Measurements from ENCODE around the gene LRRC4C. TPM values are rescaled to one million over a fixed set of nuclear protein-coding genes. Genes with fewer than 3 reads are reported as not detected.

The LRRC4C gene
- total RNA-seq, 6 experiments from 2014 or later, result 0.25 to 0.43 (median 0.27) TPM

DNA sequence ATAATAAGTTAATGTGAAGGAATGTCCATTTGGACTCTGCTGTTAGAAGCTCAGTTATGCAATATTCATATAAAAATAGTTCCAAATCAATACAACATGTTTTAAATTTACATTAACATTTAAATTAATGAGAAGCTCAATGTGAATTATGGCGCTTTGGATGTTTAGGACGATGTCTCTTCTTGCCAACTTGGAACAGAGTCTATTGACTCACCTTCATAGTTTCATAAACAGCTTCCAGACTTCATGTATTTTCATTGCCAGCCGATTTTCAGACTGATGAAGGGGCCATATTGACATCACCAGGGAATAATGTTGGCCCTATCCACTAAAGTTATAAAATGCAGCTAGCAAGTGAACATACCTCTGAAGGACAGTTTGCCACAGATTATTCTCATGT, 1136.2 kb downstream of the LRRC4C start:
- H3K9me3 ChIP-seq, result no peaks in the 10 kb centered on the region
- H3K4me3 ChIP-seq, result no peak overlapping the region
- H3K27me3 ChIP-seq, result no peaks in the 10 kb centered on the region
- TF ChIP-seq CTCF (IDR thresholded peaks at IDR 0.05) (no peak), POLR2A (IDR thresholded peaks at IDR 0.05) (no peak)
- ATAC-seq, result no peak
- no peaks in the 10 kb centered on the region for H3K36me3 ChIP-seq
- H3K4me1 ChIP-seq, result no peaks in the 10 kb centered on the region
- WGBS (ENCODE audit: insufficient coverage, low coverage, low lambda C conversion rate, missing lambda C conversion rate), result 73% methylated on average over 3 of the region's 3 CpGs
- intact Hi-C loops (cut with DNase I), result no loop called here
- DNase-seq, result no peak
- no peak overlapping the region for H3K27ac ChIP-seq

DNA sequence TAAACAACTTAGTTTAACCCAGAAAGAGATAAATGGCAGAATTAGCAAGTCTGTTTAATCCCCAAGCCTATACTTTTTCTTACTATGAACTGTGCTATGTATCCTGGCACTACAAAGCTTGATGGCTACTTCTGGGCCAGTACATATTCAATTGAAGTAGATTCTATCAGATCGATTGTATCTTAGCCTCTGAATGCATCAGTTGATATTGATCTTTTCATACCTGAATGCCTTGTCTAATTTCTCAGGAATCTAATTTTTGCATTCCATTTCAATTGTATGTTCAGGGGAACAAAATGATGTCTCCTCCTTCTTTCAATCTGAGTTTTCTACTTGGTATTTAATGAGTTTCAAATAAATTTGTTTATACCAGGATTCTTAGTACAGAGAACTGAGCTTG, 1137.9 kb downstream of the LRRC4C start:
- H3K27me3 ChIP-seq, result no peaks in the 10 kb centered on the region
- DNase-seq (no peak), ATAC-seq (no peak)
- no peak for TF ChIP-seq CTCF (IDR thresholded peaks at IDR 0.05)
- TF ChIP-seq POLR2A (IDR thresholded peaks at IDR 0.05), result no peak
- H3K4me3 ChIP-seq, result no peak overlapping the region
- no peaks in the 10 kb centered on the region for H3K36me3 ChIP-seq
- no peaks in the 10 kb centered on the region for H3K4me1 ChIP-seq
- 72% methylated on average over 1 of the region's 1 CpG for WGBS (ENCODE audit: insufficient coverage, low coverage, low lambda C conversion rate, missing lambda C conversion rate)
- intact Hi-C loops (cut with DNase I), result no loop called here
- no peaks in the 10 kb centered on the region for H3K9me3 ChIP-seq
- no peak overlapping the region for H3K27ac ChIP-seq

GRCh38 chr11:40316171-40316570, 1143.3 kb downstream of the LRRC4C start:
- H3K27ac ChIP-seq, result no peak overlapping the region
- H3K36me3 ChIP-seq, result no peaks in the 10 kb centered on the region

DNA sequence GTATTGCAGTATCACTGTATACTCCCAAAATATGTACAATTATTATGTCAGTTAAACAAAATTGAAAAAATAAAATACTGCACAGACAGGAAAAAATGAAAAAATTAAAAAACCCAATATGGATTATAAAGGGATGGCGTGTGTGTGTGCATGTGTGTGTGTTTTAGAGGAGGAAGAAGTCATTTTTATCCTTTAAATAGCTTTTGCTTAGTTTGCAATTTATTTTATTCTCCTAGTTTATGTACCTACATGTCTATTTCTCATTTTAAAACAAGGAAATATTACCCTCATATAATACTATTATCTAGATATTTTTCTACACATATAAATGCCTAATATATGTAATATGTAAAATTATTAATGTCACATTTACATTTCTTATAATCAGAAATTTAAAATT, 1144.3 kb downstream of the LRRC4C start:
- no peak for DNase-seq
- WGBS (ENCODE audit: insufficient coverage, low coverage, low lambda C conversion rate, missing lambda C conversion rate), result 75% methylated on average over 1 of the region's 1 CpG
- Histone ChIP-seq H3K4me1 (no peaks in the 10 kb centered on the region), H3K4me3 (no peak overlapping the region), H3K9me3 (no peaks in the 10 kb centered on the region), H3K27ac (no peak overlapping the region), H3K36me3 (no peaks in the 10 kb centered on the region), H3K27me3 (no peaks in the 10 kb centered on the region)
- TF ChIP-seq CTCF (IDR thresholded peaks at IDR 0.05) (no peak), POLR2A (IDR thresholded peaks at IDR 0.05) (no peak)
- no peak for ATAC-seq
- intact Hi-C loops (cut with DNase I), result no loop called here

More at GRCh38 chr11:40316171-40316570, 1143.3 kb downstream of the LRRC4C start:
- no peak for TF ChIP-seq CTCF (IDR thresholded peaks at IDR 0.05)
- TF ChIP-seq POLR2A (IDR thresholded peaks at IDR 0.05), result no peak
- Histone ChIP-seq H3K4me3 (no peak overlapping the region), H3K9me3 (no peaks in the 10 kb centered on the region), H3K27me3 (no peaks in the 10 kb centered on the region), H3K4me1 (no peaks in the 10 kb centered on the region)
- DNase-seq (no peak), ATAC-seq (no peak)
- intact Hi-C loops (cut with DNase I), result no loop called here

- no peak for DNase-seq
- Histone ChIP-seq H3K27ac (no peak overlapping the region), H3K9me3 (no peaks in the 10 kb centered on the region), H3K4me3 (no peak overlapping the region), H3K4me1 (no peaks in the 10 kb centered on the region), H3K36me3 (no peaks in the 10 kb centered on the region), H3K27me3 (no peaks in the 10 kb centered on the region)
- intact Hi-C loops (cut with DNase I), result no loop called here
- WGBS (ENCODE audit: insufficient coverage, low coverage, low lambda C conversion rate, missing lambda C conversion rate), result 25% methylated on average over 2 of the region's 2 CpGs
- ATAC-seq, result no peak
- no peak for TF ChIP-seq CTCF (IDR thresholded peaks at IDR 0.05)
- TF ChIP-seq POLR2A (IDR thresholded peaks at IDR 0.05), result no peak
Observed at GRCh38 chr11:40314327-40314726, 1145.1 kb downstream of the LRRC4C start.
